ENCODE data around the gene EPN2.

GRCh38 chr17:19376811-19377210, 139.6 kb downstream of the EPN2 start:
- TF ChIP-seq CTCF (optimal IDR thresholded peaks at IDR 0.05 in 1 of 3, IDR thresholded peaks at IDR 0.05 in 1 of 3, conservative IDR thresholded peaks at IDR 0.05 in 1 of 3; ENCODE audit: extremely low read depth in 1 of 3, insufficient read depth in 2 of 3, low read length in 3 of 3) (no peak), EZH2 (IDR thresholded peaks at IDR 0.05; ENCODE audit: low read length) (no peak)

Data from keratinocyte (primary cell).